Pons (tissue), 1 donor: ENCODE data around the gene FBXO27.
"Not testable (repeated sequence)": the region's sequence is repeated elsewhere in the genome, so short reads cannot be mapped to it uniquely, and the experiment has no call there.

Source experiments
- DNase-seq: peaks from one replicate; pipeline ENCODE4 v3.0.0-alpha.2; 2016; ENCODE audit warnings: low spot score

FBXO27 gene

GRCh38 chr19:39032063-39032918 lies at the start of gene FBXO27:
Gene FBXO27, minus strand, starts transcription at chr19:39032549. Its CDS starts 322 bp downstream, at chr19:39032227.
- peak; percentile 11 for DNase-seq

GRCh38 chr19:39080431-39080830 lies 48.1 kb upstream of the FBXO27 start:
- DNase-seq, result no peak

- DNase-seq, result peak; percentile 98
Observed at GRCh38 chr19:39078436-39079200, 46.3 kb upstream of the FBXO27 start.

GRCh38 chr19:39077323-39077722 lies 45.0 kb upstream of the FBXO27 start:
- DNase-seq, result no peak

- DNase-seq, result no peak
Observed at GRCh38 chr19:39074942-39075341, 42.6 kb upstream of the FBXO27 start.

- no peak for DNase-seq
Observed at GRCh38 chr19:39074205-39074692, 41.9 kb upstream of the FBXO27 start.

- DNase-seq, result no peak
Observed at GRCh38 chr19:39070888-39071287, 38.5 kb upstream of the FBXO27 start.

- DNase-seq, result not testable (repeated sequence)
Observed at GRCh38 chr19:39068259-39068658, 35.9 kb upstream of the FBXO27 start.

- DNase-seq, result no peak
Observed at GRCh38 chr19:39067104-39067503, 34.8 kb upstream of the FBXO27 start.

- no peak for DNase-seq
Observed at GRCh38 chr19:39065928-39066327, 33.6 kb upstream of the FBXO27 start.

- DNase-seq, result peak; percentile 52
Observed at GRCh38 chr19:39064405-39064804, 32.1 kb upstream of the FBXO27 start.

- no peak for DNase-seq
Observed at GRCh38 chr19:39060171-39060570, 27.8 kb upstream of the FBXO27 start.

- DNase-seq, result no peak
Observed at GRCh38 chr19:39059302-39059701, 27.0 kb upstream of the FBXO27 start.

- DNase-seq, result no peak
Observed at GRCh38 chr19:39057615-39058014, 25.3 kb upstream of the FBXO27 start.

GRCh38 chr19:39054091-39054470 lies 21.7 kb upstream of the FBXO27 start:
- no peak for DNase-seq

- peak; percentile 65 for DNase-seq
Observed at GRCh38 chr19:39053276-39054090, 21.1 kb upstream of the FBXO27 start.

- DNase-seq, result peak; percentile 90
Observed at GRCh38 chr19:39052846-39053245, 20.5 kb upstream of the FBXO27 start.

GRCh38 chr19:39052243-39052746 lies 19.9 kb upstream of the FBXO27 start:
- DNase-seq, result peak; percentile 79

GRCh38 chr19:39047073-39047472 lies 14.7 kb upstream of the FBXO27 start:
- DNase-seq, result no peak

- no peak for DNase-seq
Observed at GRCh38 chr19:39046037-39046821, 13.9 kb upstream of the FBXO27 start.

- DNase-seq, result no peak
Observed at GRCh38 chr19:39045506-39045905, 13.2 kb upstream of the FBXO27 start.
